GM13977 (cell line): Measurements from ENCODE around the gene PDE7B.

ENCODE experiments used
- DNase-seq: peaks from one replicate; pipeline ENCODE4 v3.0.0; 2012; ENCODE audit warnings: low spot score
- CTCF ChIP-seq: IDR thresholded peaks from 2 replicates; pipeline ENCODE4 v1.5.1; 2012; ENCODE audit warnings: mild to moderate bottlenecking, control low read depth; ENCODE audit not compliant: insufficient read depth; ENCODE audit errors: extremely low read depth, missing control alignments
- in situ Hi-C: fragments of 300-500 bp; cut with MboI; formaldehyde crosslinking; loops from one replicate; pipeline ENCODE4 v1.12.0; 2022; ENCODE audit warnings: low sequenced_read_pairs, low pct_unique_long_range_greater_than_20kb, mixed read lengths, inconsistent platforms; ENCODE audit not compliant: unreplicated experiment

PDE7B gene

GRCh38 chr6:135962731-135963130 lies 111.2 kb downstream of the PDE7B start:
- no peak for DNase-seq
- no peak for TF ChIP-seq CTCF
- in situ Hi-C loops, result no loop called here

- no peak for DNase-seq
- TF ChIP-seq CTCF, result no peak
- in situ Hi-C loops, result no loop called here
Observed at GRCh38 chr6:135970750-135971149, 119.2 kb downstream of the PDE7B start.

- TF ChIP-seq CTCF, result no peak
- DNase-seq, result no peak
- in situ Hi-C loops, result no loop called here
Observed at GRCh38 chr6:135971351-135971750, 119.8 kb downstream of the PDE7B start.

GRCh38 chr6:135972150-135972549 lies 120.6 kb downstream of the PDE7B start:
- no peak for DNase-seq
- no peak for TF ChIP-seq CTCF
- in situ Hi-C loops, result no loop called here

GRCh38 chr6:135972586-135972985 lies 121.1 kb downstream of the PDE7B start:
- DNase-seq, result no peak
- in situ Hi-C loops, result no loop called here
- no peak for TF ChIP-seq CTCF

GRCh38 chr6:135974426-135974825 lies 122.9 kb downstream of the PDE7B start:
- TF ChIP-seq CTCF, result no peak
- in situ Hi-C loops, result no loop called here

GRCh38 chr6:135976585-135976984 lies 125.1 kb downstream of the PDE7B start:
- no peak for DNase-seq
- in situ Hi-C loops, result no loop called here
- no peak for TF ChIP-seq CTCF

More at GRCh38 chr6:135974426-135974825, 122.9 kb downstream of the PDE7B start:
- no peak for DNase-seq
